SKM-1 (cell line): ENCODE measurements around the gene GRXCR1.

Experiments
- DNase-seq: peaks from one replicate; lab custom pipeline; 2025; ENCODE audit not compliant: unreplicated experiment; lab: John Stamatoyannopoulos, UW

Gene GRXCR1

GRCh38 chr4:42892413-42892812 lies at the start of gene GRXCR1:
GRXCR1 (plus strand) TSS chr4:42892713; CDS start chr4:42893267, 554 bp downstream.
- no peak for DNase-seq

DNA sequence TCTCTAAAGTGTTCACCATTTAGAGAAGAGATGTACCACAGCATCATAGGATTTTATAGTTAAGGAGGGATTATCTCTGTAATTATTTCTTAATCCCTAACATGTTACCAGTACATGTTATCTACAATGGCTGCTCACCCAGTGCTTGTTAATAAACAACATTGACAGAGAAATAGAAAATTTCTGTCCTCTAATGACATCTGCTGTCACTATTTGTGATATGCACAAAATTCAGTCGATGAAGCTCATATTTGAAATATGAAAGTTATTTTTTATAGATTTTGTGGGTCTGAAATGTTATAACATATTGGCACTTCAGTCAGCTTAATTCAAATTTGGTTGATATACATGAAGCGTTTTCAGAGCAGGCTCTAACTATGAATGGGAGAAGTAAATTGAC lies 48.8 kb upstream of the GRXCR1 start:
- DNase-seq = no peak

GRCh38 chr4:42844422-42845070 lies 48.0 kb upstream of the GRXCR1 start:
- no peak for DNase-seq

DNA sequence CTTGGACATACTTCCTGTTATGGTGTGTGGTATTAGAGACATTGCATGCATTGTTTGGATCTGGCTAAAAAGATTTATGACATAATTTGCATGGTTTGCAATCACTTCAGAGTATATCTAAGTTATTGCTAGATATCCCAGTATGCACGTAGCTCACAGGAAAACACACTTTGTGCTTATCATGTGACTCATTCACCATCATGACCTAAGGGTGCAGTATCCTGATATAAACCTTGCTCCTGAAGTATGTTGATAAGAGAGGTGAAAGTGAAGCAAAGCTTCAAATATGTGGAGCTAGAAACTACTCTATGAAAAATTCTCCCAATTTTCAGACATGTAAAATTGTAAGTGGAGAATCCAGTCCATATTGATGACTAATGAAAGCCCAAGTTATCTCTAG lies 46.9 kb upstream of the GRXCR1 start:
- DNase-seq = no peak

- no peak for DNase-seq
Observed at GRCh38 chr4:42855779-42856178, 36.7 kb upstream of the GRXCR1 start.

DNA sequence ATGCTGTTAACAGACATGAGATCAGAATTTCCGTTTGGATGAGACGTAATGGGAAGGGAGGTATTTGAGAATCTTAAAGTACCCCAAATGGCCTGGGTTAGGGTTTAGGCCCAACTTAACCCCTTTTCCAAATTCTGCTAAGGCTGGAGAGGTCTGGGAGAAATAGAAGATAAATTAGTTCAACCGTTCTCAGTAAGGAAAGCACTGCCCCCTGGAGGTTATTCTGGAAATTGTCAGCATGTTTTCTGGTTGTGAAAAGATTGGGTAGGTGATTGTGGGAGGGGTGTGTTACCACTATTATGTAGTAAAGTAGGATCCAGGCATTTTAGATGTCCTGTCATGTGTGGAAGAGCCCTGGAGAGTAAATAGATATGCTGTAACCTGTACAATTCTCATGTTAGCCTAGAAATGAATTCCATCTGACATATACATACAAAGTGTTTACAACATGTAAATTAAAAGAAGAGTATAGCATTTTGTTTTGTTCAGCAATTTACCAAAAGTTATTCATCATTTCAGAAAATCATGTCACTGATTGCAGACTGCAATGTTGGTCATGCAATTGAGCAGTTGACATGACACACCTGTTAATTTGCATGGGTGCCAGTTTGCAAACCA lies 26.8 kb upstream of the GRXCR1 start:
- DNase-seq = peak; percentile 15

- no peak for DNase-seq
Observed at GRCh38 chr4:42871261-42871660, 21.3 kb upstream of the GRXCR1 start.

DNA sequence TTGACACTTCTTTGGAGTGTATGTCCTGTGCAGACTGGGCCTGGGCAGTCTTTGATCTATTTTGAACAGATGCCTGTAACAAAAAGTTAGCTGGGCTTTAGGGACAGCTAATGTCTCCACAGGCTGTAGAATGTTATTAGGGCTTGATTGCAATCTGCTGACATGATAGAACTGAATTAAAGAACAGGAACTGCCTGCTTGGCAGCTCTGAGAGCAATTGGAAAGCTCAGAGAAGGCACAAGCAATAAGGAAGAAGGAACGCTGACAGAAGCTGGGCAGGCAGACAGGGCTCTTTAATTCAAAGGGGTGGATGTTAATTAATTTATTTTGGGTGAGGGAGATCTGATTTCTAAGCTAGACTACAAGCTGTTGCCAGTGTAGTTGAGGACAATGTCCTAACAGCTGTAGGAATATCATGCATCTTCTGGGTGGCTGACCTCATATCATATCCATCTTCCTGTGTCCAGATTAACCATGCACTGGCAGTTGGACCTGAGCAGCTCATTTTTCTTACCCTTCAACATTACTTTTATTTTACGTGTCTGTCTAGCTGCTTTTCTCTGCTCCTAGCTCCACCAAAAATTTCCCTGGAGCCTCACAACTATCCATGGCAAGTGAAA lies 20.7 kb upstream of the GRXCR1 start:
- no peak for DNase-seq

- no peak for DNase-seq
Observed at GRCh38 chr4:42878863-42879262, 13.7 kb upstream of the GRXCR1 start.

GRCh38 chr4:42881253-42881652 lies 11.3 kb upstream of the GRXCR1 start:
- no peak for DNase-seq

GRCh38 chr4:42891644-42892043 lies 869 bp upstream of the GRXCR1 start:
- no peak for DNase-seq

DNA sequence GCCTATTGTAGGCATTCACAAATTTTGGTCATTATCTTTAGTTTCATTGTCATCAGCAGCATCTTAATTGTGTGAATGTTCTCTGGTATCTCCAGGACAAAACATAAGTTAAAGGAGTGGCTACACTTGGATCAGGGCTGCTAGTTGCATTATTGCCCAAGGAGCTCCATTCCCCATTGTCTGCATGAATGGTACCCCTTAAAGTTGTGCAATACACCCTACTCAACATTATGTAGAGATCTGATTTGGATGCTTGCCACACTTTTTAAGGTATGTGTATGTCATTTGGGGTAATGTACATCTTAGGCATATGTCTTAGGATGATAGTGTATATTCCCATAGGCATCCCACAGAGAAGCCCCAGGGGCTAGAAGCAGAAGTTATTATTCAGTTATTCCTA lies 2.9 kb downstream of the GRXCR1 start:
- DNase-seq = no peak

GRCh38 chr4:42904986-42905385 lies 12.5 kb downstream of the GRXCR1 start:
- DNase-seq = no peak

DNA sequence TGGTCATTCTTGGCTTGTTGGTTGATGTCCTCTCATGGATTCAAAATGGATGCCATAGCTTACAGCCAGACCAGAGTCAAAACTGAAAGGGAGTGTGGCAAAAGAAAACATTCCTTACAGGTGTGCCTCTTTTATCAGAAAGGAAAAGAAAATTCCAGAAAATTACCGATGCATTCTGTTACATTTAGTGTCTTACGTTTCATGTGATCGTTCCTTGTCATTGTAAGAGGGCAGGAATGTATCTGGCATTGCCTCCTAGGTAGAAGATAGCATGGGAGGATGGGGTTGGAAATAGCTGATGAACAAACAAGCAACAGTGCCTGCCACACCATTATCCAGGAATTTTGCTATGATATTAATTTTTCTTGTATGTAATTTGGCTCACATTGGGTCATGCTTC lies 13.1 kb downstream of the GRXCR1 start:
- DNase-seq = no peak

- no peak for DNase-seq
Observed at GRCh38 chr4:42906341-42906740, 13.8 kb downstream of the GRXCR1 start.

GRCh38 chr4:42906891-42907759 lies 14.6 kb downstream of the GRXCR1 start:
- no peak for DNase-seq

GRCh38 chr4:42910459-42910858 lies 17.9 kb downstream of the GRXCR1 start:
- DNase-seq = no peak

GRCh38 chr4:42914937-42915336 lies 22.4 kb downstream of the GRXCR1 start:
- DNase-seq = no peak

GRCh38 chr4:42915484-42915883 lies 23.0 kb downstream of the GRXCR1 start:
- DNase-seq = no peak

DNA sequence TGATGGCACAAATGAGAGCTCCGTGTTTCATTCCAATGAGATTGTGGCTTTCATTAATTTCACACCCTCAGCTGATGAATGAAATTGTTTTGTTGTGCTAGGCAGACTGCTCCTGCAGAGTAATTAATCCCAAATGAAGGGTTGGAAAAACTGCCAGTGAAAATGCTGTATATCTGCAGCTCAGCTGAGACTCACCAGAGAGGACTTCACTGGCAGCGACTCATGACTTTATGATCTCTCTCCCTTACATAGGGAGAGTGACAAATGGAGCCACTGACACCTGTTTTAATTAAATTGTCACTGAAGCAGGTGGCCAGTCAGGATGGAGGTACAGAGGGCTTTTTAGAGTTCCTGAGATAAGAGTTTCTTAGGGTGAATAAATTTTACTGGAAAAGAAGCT lies 24.8 kb downstream of the GRXCR1 start:
- DNase-seq = no peak

- no peak for DNase-seq
Observed at GRCh38 chr4:42923431-42923830, 30.9 kb downstream of the GRXCR1 start.

DNA sequence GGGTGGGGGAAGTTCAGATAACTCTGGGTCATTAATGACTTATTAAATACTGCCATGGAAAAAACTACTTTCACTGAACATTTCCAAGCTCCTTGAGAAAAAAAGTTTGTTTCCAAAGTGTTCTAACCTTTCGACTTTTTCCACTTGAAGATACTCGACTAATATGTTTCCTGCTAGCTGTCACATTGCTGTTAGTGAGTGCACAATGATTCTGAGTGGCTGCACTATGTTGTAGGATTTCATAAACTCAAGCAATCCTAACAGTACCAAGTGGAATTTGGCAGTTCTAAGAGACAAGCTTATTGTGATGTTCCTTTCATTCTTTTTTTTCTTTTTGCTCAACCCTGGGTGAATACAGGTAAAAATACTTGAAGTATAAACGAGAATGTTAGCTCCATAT lies 33.4 kb downstream of the GRXCR1 start:
- DNase-seq = no peak
